ENCODE measurements around the gene CHRNG.
"Not testable (repeated sequence)": the region's sequence is repeated elsewhere in the genome, so short reads cannot be mapped to it uniquely, and the experiment has no call there.

Gene CHRNG

GRCh38 chr2:232529806-232530547 lies 9.5 kb upstream of the CHRNG start:
- TF ChIP-seq CTCF (conservative IDR thresholded peaks at IDR 0.05) (no peak), ZFX (IDR thresholded peaks at IDR 0.05) (no peak)
- no peak overlapping the region for H3K27ac ChIP-seq

GRCh38 chr2:232530626-232531260 lies 8.7 kb upstream of the CHRNG start:
- H3K27ac ChIP-seq, result no peak overlapping the region
- TF ChIP-seq CTCF (conservative IDR thresholded peaks at IDR 0.05) (no peak), ZFX (IDR thresholded peaks at IDR 0.05) (no peak)

GRCh38 chr2:232532419-232532818 lies 7.1 kb upstream of the CHRNG start:
- H3K27ac ChIP-seq, result no peak overlapping the region
- no peak for TF ChIP-seq ZFX (IDR thresholded peaks at IDR 0.05)
- no peak for TF ChIP-seq CTCF (conservative IDR thresholded peaks at IDR 0.05)

GRCh38 chr2:232532821-232533220 lies 6.7 kb upstream of the CHRNG start:
- H3K27ac ChIP-seq, result not testable (repeated sequence)

GRCh38 chr2:232533944-232534710 lies 5.4 kb upstream of the CHRNG start:
- no peak overlapping the region for H3K27ac ChIP-seq
- TF ChIP-seq CTCF (conservative IDR thresholded peaks at IDR 0.05), result no peak
- TF ChIP-seq ZFX (IDR thresholded peaks at IDR 0.05), result no peak

- H3K27ac ChIP-seq, result no peak overlapping the region
- no peak for TF ChIP-seq ZFX (IDR thresholded peaks at IDR 0.05)
Measured at GRCh38 chr2:232534940-232535651, 4.4 kb upstream of the CHRNG start.

GRCh38 chr2:232535761-232536530 lies 3.5 kb upstream of the CHRNG start:
- no peak overlapping the region for H3K27ac ChIP-seq

More at GRCh38 chr2:232535761-232536530, 3.5 kb upstream of the CHRNG start:
- no peak for TF ChIP-seq CTCF (conservative IDR thresholded peaks at IDR 0.05)
- TF ChIP-seq ZFX (IDR thresholded peaks at IDR 0.05), result no peak
